SK-N-SH treated with all-trans-retinoic acid at 6 μM for 48 hours (cell line): ENCODE measurements around the gene SLC6A7.

ENCODE experiments used
- ARNTL ChIP-seq: fragments of 450-650 bp; formaldehyde crosslinking; IDR thresholded peaks from 2 replicates; pipeline ENCODE4 v1.5.0; 2020; ENCODE audit warnings: low read depth, mild to moderate bottlenecking, moderate library complexity, borderline replicate concordance
- CREB5 ChIP-seq: fragments of 250-450 bp; sonication (Bioruptor Pico); IDR thresholded peaks from 2 replicates; pipeline ENCODE4 v1.5.1; 2020; ENCODE audit warnings: low read depth, mild to moderate bottlenecking, moderate library complexity
- CSDC2 ChIP-seq: fragments of 250-450 bp; sonication (Bioruptor Pico); IDR thresholded peaks from 2 replicates; pipeline ENCODE4 v1.5.0; 2020; ENCODE audit warnings: mild to moderate bottlenecking, moderate library complexity
- CSRNP3 ChIP-seq: fragments of 250-450 bp; sonication (Bioruptor Pico); IDR thresholded peaks from 2 replicates; pipeline ENCODE4 v1.5.1; 2021; ENCODE audit warnings: mild to moderate bottlenecking, moderate library complexity
- ISL1 ChIP-seq: fragments of 250-450 bp; sonication (Bioruptor Pico); IDR thresholded peaks from 2 replicates; pipeline ENCODE4 v2.1.2; 2022; ENCODE audit warnings: mild to moderate bottlenecking, moderate library complexity
- OSR1 ChIP-seq: fragments of 250-450 bp; sonication (Bioruptor Pico); IDR thresholded peaks from 2 replicates; pipeline ENCODE4 v1.8.0; 2022; ENCODE audit warnings: moderate library complexity, mild to moderate bottlenecking, inconsistent platforms
- PATZ1 ChIP-seq: fragments of 250-450 bp; sonication (Bioruptor Pico); IDR thresholded peaks from 2 replicates; pipeline ENCODE4 v1.8.0; 2020; ENCODE audit warnings: mild to moderate bottlenecking, moderate library complexity, borderline replicate concordance
- RARB ChIP-seq: fragments of 250-450 bp; sonication (Bioruptor Pico); IDR thresholded peaks from 2 replicates; pipeline ENCODE4 v1.8.0; 2021; ENCODE audit warnings: mild to moderate bottlenecking, moderate library complexity
- SNAI2 ChIP-seq: fragments of 250-450 bp; sonication (Bioruptor Pico); IDR thresholded peaks from 2 replicates; pipeline ENCODE4 v1.5.0; 2020; ENCODE audit warnings: mild to moderate bottlenecking, moderate library complexity
- TSHZ2 ChIP-seq: fragments of 250-450 bp; sonication (Bioruptor Pico); IDR thresholded peaks from 2 replicates; pipeline ENCODE4 v1.5.0; 2020; ENCODE audit warnings: mild to moderate bottlenecking, moderate library complexity
- ZFP30 ChIP-seq: fragments of 450-650 bp; formaldehyde crosslinking; IDR thresholded peaks from 2 replicates; pipeline ENCODE4 v1.5.0; 2022; ENCODE audit warnings: mild to moderate bottlenecking, moderate library complexity
- ZNF565 ChIP-seq: fragments of 450-650 bp; formaldehyde crosslinking; conservative IDR thresholded peaks from 2 replicates; pipeline ENCODE4 v1.5.0; 2020; ENCODE audit warnings: low read depth, mild to moderate bottlenecking, moderate library complexity

GRCh38 chr5:150159741-150160179 is 30.1 kb upstream of the SLC6A7 start:
- TF ChIP-seq PATZ1 (CRISPR knock-in tag) (no peak), CSRNP3 (CRISPR knock-in tag) (no peak), SNAI2 (no peak), CREB5 (CRISPR knock-in tag) (no peak), TSHZ2 (CRISPR knock-in tag) (no peak), RARB (CRISPR knock-in tag) (no peak), ZFP30 (CRISPR knock-in tag) (no peak), ISL1 (CRISPR knock-in tag) (no peak), ZNF565 (CRISPR knock-in tag) (no peak), CSDC2 (CRISPR knock-in tag) (no peak), ARNTL (no peak), OSR1 (CRISPR knock-in tag) (no peak)
